Smooth muscle cell (in vitro differentiated cells): Measurements from ENCODE around the gene BCR. TPM values are rescaled to one million over a fixed set of nuclear protein-coding genes. Genes with fewer than 3 reads are reported as not detected.

ENCODE experiments used
- DNase-seq: peaks from one replicate; lab custom pipeline; 2025; ENCODE audit not compliant: unreplicated experiment; lab: John Stamatoyannopoulos, UW
- H2AFZ ChIP-seq: fragments of 200-600 bp; sonication (generic); 2 replicates; pipeline ENCODE4 v1.6.0; 2016; ENCODE audit warnings: antibody characterized with exemption, low read depth, mild to moderate bottlenecking
- H3F3A ChIP-seq: fragments of 200-600 bp; sonication (generic); 2 replicates; pipeline ENCODE4 v1.6.0; 2017; ENCODE audit warnings: antibody characterized with exemption, low read depth
- H3K27ac ChIP-seq: fragments of 200-600 bp; sonication (generic); 2 replicates; pipeline ENCODE4 v1.5.1; 2016; ENCODE audit warnings: low read depth, mild to moderate bottlenecking
- H3K27me3 ChIP-seq: fragments of 200-600 bp; sonication (generic); 2 replicates; pipeline ENCODE4 v1.6.1; 2016; ENCODE audit warnings: low read depth, mild to moderate bottlenecking
- H3K36me3 ChIP-seq: fragments of 200-600 bp; sonication (generic); 2 replicates; pipeline ENCODE4 v1.5.1; 2016; ENCODE audit warnings: low read depth
- H3K4me1 ChIP-seq: fragments of 200-600 bp; sonication (generic); 2 replicates; pipeline ENCODE4 v1.5.1; 2016; ENCODE audit warnings: low read depth
- H3K4me2 ChIP-seq: fragments of 200-600 bp; sonication (generic); 2 replicates; pipeline ENCODE4 v1.6.0; 2016; ENCODE audit warnings: mild to moderate bottlenecking
- H3K4me3 ChIP-seq: fragments of 200-600 bp; sonication (generic); 2 replicates; pipeline ENCODE4 v1.5.1; 2016; ENCODE audit warnings: mild to moderate bottlenecking
- H3K79me2 ChIP-seq: fragments of 200-600 bp; sonication (generic); 2 replicates; pipeline ENCODE4 v1.6.0; 2016; ENCODE audit warnings: low read depth, mild to moderate bottlenecking
- H3K9ac ChIP-seq: fragments of 200-600 bp; sonication (generic); 2 replicates; pipeline ENCODE4 v1.6.0; 2016; ENCODE audit warnings: low read depth
- H3K9me3 ChIP-seq: fragments of 200-600 bp; sonication (generic); replicated peaks from 2 replicates; pipeline ENCODE4 v1.5.1; 2016; ENCODE audit warnings: low read depth
- H4K20me1 ChIP-seq: fragments of 200-600 bp; sonication (generic); 2 replicates; pipeline ENCODE4 v1.6.0; 2016; ENCODE audit warnings: low read depth
- CTCF ChIP-seq: fragments of 200-600 bp; sonication (generic); IDR thresholded peaks from 2 replicates; pipeline ENCODE4 v1.5.1; 2017; ENCODE audit warnings: borderline replicate concordance, mild to moderate bottlenecking, antibody characterized with exemption; ENCODE audit not compliant: insufficient read depth, poor library complexity, severe bottlenecking
- WGBS: methylation state at CpG from one replicate; pipeline ENCODE4 v1.1.7; 2016; ENCODE audit warnings: low lambda C conversion rate; 5-methylcytosine and 5-hydroxymethylcytosine counted together
- polyA plus RNA-seq: library from polyadenylated mRNA; unstranded; fragments of >200 nt; fragmentation: Nextera tagmentation; extraction: Ambion mirVana; gene quantifications from 2 replicates; pipeline ENCODE4 v1.2.1, GENCODE V29; 2016
- total RNA-seq: library from RNA; depleted of rRNA; stranded (reverse); fragments of >200 nt; gene quantifications from 2 replicates; pipeline ENCODE4 v1.2.3, GENCODE V29; 2014

BCR gene
- total and polyA plus RNA-seq, 2 experiments from 2014 or later: 11.1 to 13.4 TPM

GRCh38 chr22:23213022-23213555 lies 32.8 kb downstream of the BCR start:
- Histone ChIP-seq H3K9me3 (no peaks in the 10 kb centered on the region), H3K79me2 (peaks cover 49% of the 10 kb centered on the region), H3K4me2 (no peak overlapping the region), H4K20me1 (peaks cover 100% of the 10 kb centered on the region), H3K27ac (no peak overlapping the region), H3K9ac (no peak overlapping the region), H2AFZ (no peak overlapping the region), H3K4me1 (peaks cover 1% of the 10 kb centered on the region), H3K27me3 (no peaks in the 10 kb centered on the region), H3K36me3 (no peaks in the 10 kb centered on the region), H3F3A (peaks cover 6% of the 10 kb centered on the region), H3K4me3 (no peak overlapping the region)
- 97% methylated on average over 13 of the region's 13 CpGs for WGBS
- DNase-seq: no peak
- TF ChIP-seq CTCF: no peak

GRCh38 chr22:23213581-23214334 lies 33.4 kb downstream of the BCR start:
- Histone ChIP-seq H3K79me2 (peaks cover 54% of the 10 kb centered on the region), H4K20me1 (peaks cover 100% of the 10 kb centered on the region), H3K4me2 (no peak overlapping the region), H3K9me3 (no peaks in the 10 kb centered on the region), H3K4me1 (peaks cover 8% of the 10 kb centered on the region), H3K9ac (no peak overlapping the region), H3K4me3 (no peak overlapping the region), H3F3A (peaks cover 6% of the 10 kb centered on the region), H2AFZ (no peak overlapping the region), H3K27me3 (no peaks in the 10 kb centered on the region), H3K27ac (no peak overlapping the region), H3K36me3 (no peaks in the 10 kb centered on the region)
- no peak for TF ChIP-seq CTCF
- WGBS: 82% methylated on average over 11 of the region's 11 CpGs
- DNase-seq: no peak

- H3K79me2 ChIP-seq: peaks cover 52% of the 10 kb centered on the region
- peaks cover 6% of the 10 kb centered on the region for H3F3A ChIP-seq
Observed at GRCh38 chr22:23214398-23214797, 34.1 kb downstream of the BCR start.

More at GRCh38 chr22:23214398-23214797, 34.1 kb downstream of the BCR start:
- no peak overlapping the region for H3K27ac ChIP-seq
- no peak overlapping the region for H3K4me2 ChIP-seq
- no peak for TF ChIP-seq CTCF
- no peaks in the 10 kb centered on the region for H3K36me3 ChIP-seq
- no peak for DNase-seq
- H4K20me1 ChIP-seq: peaks cover 100% of the 10 kb centered on the region
- H3K4me1 ChIP-seq: peaks cover 14% of the 10 kb centered on the region
- no peaks in the 10 kb centered on the region for H3K9me3 ChIP-seq
- no peak overlapping the region for H3K9ac ChIP-seq
- H2AFZ ChIP-seq: no peak overlapping the region
- no peak overlapping the region for H3K4me3 ChIP-seq
- WGBS: 96% methylated on average over 9 of the region's 9 CpGs
- no peaks in the 10 kb centered on the region for H3K27me3 ChIP-seq
